Bronchial epithelial cell (primary cell): ENCODE data around the gene GPN3. TPM values are rescaled to one million over a fixed set of nuclear protein-coding genes. Genes with fewer than 3 reads are reported as not detected.
"Not testable (repeated sequence)": the region's sequence is repeated elsewhere in the genome, so short reads cannot be mapped to it uniquely, and the experiment has no call there.

Experiments used
- DNase-seq: peaks from one replicate; pipeline ENCODE4 v3.0.0-alpha.2; 2010; ENCODE audit warnings: low read depth
- FAIRE-seq: peaks from 2 replicates; lab custom pipeline; 2011; peaks lifted over from hg19 to GRCh38; lab: Jason Lieb, UNC
- H3K27me3 ChIP-seq: 2 replicates; pipeline ENCODE4 v1.5.1; 2011; ENCODE audit warnings: low read length; ENCODE audit not compliant: control insufficient read depth, insufficient read depth
- H3K36me3 ChIP-seq: 2 replicates; pipeline ENCODE4 v1.5.1; 2011; ENCODE audit warnings: low read length; ENCODE audit not compliant: control insufficient read depth, insufficient read depth
- H3K4me3 ChIP-seq: 2 replicates; pipeline ENCODE4 v1.5.1; 2011; ENCODE audit warnings: mild to moderate bottlenecking, low read depth, low read length, control low read depth
- CTCF ChIP-seq: IDR thresholded peaks from 2 replicates; pipeline ENCODE4 v1.5.1; 2011; ENCODE audit warnings: mild to moderate bottlenecking, moderate library complexity, low read length, control low read depth, inconsistent platforms; ENCODE audit not compliant: insufficient read depth, severe bottlenecking
- total RNA-seq: library from RNA; depleted of rRNA; stranded (reverse); fragments of >200 nt; gene quantifications from 2 replicates; pipeline ENCODE4 v1.2.1, GENCODE V29; 2014

The GPN3 gene
- total RNA-seq, 1 donor from 2014 or later, result 19.7 TPM

DNA sequence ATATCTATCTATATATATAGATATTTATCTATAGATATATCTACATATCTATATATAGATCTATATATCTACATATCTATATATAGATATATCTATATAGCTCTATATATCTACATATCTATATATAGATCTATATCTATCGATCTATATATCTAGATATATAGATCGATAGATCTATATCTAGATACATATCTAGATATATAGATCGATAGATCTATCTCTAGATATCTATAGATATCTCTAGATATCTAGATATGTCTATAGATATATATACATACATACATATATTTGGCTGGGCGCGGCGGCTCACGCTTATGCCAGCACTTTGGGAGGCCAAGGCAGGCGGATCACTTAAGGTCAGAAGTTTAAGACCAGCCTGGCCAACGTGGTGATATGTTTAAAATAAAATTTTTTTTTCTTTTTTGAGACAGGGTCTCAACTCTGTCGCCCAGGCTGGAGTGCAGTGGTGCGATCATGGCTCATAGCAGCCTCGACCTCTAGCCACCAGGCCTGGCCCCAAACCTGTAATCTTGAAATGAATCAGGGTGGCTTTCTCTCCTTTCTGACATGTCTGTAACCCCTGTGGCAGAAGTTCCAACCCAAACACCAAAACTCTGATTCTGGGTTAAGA, 36.0 kb downstream of the GPN3 start:
- no peaks in the 10 kb centered on the region for H3K27me3 ChIP-seq
- no peak for TF ChIP-seq CTCF
- peak overlapping the region; percentile 40 for H3K4me3 ChIP-seq
- DNase-seq (no peak), FAIRE-seq (no peak)
- H3K36me3 ChIP-seq, result no peaks in the 10 kb centered on the region

GRCh38 chr12:110429676-110430075, 38.4 kb downstream of the GPN3 start:
- FAIRE-seq, H3K27me3 ChIP-seq, H3K36me3 ChIP-seq, H3K4me3 ChIP-seq, DNase-seq: not testable (repeated sequence)

DNA sequence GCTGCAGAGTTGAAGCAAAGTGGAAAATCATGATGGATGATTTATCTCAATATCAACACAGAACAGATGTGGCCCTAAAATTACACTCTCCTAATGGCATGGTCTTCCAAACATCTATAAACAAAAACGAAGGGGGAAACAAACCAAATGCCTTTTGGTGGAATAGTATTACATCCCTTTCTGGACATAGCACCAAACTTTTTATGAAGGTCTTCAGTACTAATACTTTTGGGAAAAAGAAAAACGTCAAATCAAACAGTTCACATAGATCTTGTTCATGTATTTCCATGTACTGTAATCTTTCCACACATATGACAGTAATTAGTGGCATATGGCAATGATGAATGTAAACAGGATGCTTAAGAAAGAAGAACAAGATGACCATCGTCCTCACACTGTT, 41.7 kb downstream of the GPN3 start:
- no peak for TF ChIP-seq CTCF
- Histone ChIP-seq H3K27me3 (no peaks in the 10 kb centered on the region), H3K36me3 (no peaks in the 10 kb centered on the region), H3K4me3 (no peak overlapping the region)
- DNase-seq, result no peak
- no peak for FAIRE-seq

- no peak for DNase-seq
- no peak for TF ChIP-seq CTCF
- no peak for FAIRE-seq
- Histone ChIP-seq H3K4me3 (no peak overlapping the region), H3K36me3 (no peaks in the 10 kb centered on the region), H3K27me3 (no peaks in the 10 kb centered on the region)
Observed at GRCh38 chr12:110424237-110424636, 43.8 kb downstream of the GPN3 start.

- Histone ChIP-seq H3K27me3 (no peaks in the 10 kb centered on the region), H3K4me3 (no peak overlapping the region), H3K36me3 (no peaks in the 10 kb centered on the region)
- no peak for DNase-seq
- TF ChIP-seq CTCF, result no peak
- FAIRE-seq, result no peak
Observed at GRCh38 chr12:110421701-110422100, 46.4 kb downstream of the GPN3 start.

GRCh38 chr12:110421159-110421661, 46.8 kb downstream of the GPN3 start:
- TF ChIP-seq CTCF, result no peak
- no peak for FAIRE-seq
- H3K27me3 ChIP-seq, result no peaks in the 10 kb centered on the region

GRCh38 chr12:110420644-110421043, 47.4 kb downstream of the GPN3 start:
- not testable (repeated sequence) for H3K4me3 ChIP-seq, DNase-seq, H3K27me3 ChIP-seq, FAIRE-seq, H3K36me3 ChIP-seq

More at GRCh38 chr12:110421159-110421661, 46.8 kb downstream of the GPN3 start:
- Histone ChIP-seq H3K36me3 (no peaks in the 10 kb centered on the region), H3K4me3 (no peak overlapping the region)
- DNase-seq, result no peak

DNA sequence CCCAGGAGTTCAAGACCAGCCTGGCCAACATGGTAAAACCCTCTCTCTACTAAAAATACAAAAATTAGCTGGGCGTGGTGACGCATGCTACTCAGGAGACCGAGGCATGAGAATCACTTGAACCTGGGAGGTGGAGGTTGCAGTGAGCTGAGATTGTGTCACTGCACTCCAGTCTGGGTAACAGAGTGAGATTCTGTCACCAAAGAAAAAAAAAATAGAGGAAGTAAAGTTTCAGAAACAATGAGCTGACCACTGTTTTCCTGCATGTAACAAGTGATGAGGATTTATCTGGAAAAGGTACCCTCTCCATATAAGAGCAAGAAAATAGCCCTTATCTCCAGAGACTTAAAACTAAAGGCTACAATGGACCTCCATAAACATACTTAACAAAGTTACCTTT, 50.9 kb downstream of the GPN3 start:
- not testable (repeated sequence) for FAIRE-seq, H3K27me3 ChIP-seq, H3K36me3 ChIP-seq, H3K4me3 ChIP-seq, DNase-seq

- not testable (repeated sequence) for H3K4me3 ChIP-seq, H3K36me3 ChIP-seq, FAIRE-seq, DNase-seq, H3K27me3 ChIP-seq
Observed at GRCh38 chr12:110410086-110410485, 58.0 kb downstream of the GPN3 start.
